T-cell (primary cell): Measurements from ENCODE around the gene COPS7A. TPM values are rescaled to one million over a fixed set of nuclear protein-coding genes. Genes with fewer than 3 reads are reported as not detected.
"Not testable (repeated sequence)": the region's sequence is repeated elsewhere in the genome, so short reads cannot be mapped to it uniquely, and the experiment has no call there.

Experiments
- ATAC-seq, 4 experiments: fragments of 200-7000 bp in 3 of 4; fragments of 150-1000 bp in 1 of 4; cut with Tn5 transposase; replicated peaks in 1 of 4; 1 replicate in 3 of 4; 2 replicates in 1 of 4; pipeline ENCODE4 v1.10.0; 2021; ENCODE audit warnings: moderate library complexity in 3 of 4, mild to moderate bottlenecking in 2 of 4, moderate number of reproducible peaks in 1 of 4
- CTCF ChIA-PET, 2 donors: fragments of 300-600 bp; sonication (Branson Sonifier 250); formaldehyde crosslinking; loops; one replicate each; lab custom pipeline; 2022; ENCODE audit warnings: antibody characterized with exemption in 2 of 2; lab: Charles Lee
- POLR2A ChIA-PET, 2 donors: fragments of 300-600 bp; sonication (Branson Sonifier 250); formaldehyde crosslinking; loops; one replicate each; lab custom pipeline; 2022; ENCODE audit warnings: antibody characterized with exemption in 2 of 2; lab: Charles Lee
- DNase-seq, 35 experiments: peaks; one replicate each; pipeline versions ENCODE4 v3.0.0 to v3.0.0-alpha.2; 2013 to 2023
- H3K27ac ChIP-seq: one replicate; pipeline ENCODE4 v1.5.1; 2013; ENCODE audit warnings: low read length
- H3K27me3 ChIP-seq, 2 experiments: replicated peaks in 1 of 2; 1 replicate in 1 of 2; 2 replicates in 1 of 2; pipeline versions ENCODE4 v1.6.1 to v1.7.0; 2013; ENCODE audit warnings: low read length in 1 of 2, mixed read lengths in 1 of 2; ENCODE audit not compliant: control insufficient read depth in 2 of 2, insufficient read depth in 2 of 2; ENCODE audit errors: extremely low read depth in 1 of 2
- H3K36me3 ChIP-seq, 2 donors: 1 replicate in 1 of 2; 2 replicates in 1 of 2; pipeline versions ENCODE4 v1.6.1 to v1.7.0; 2013; ENCODE audit warnings: low read length in 1 of 2; ENCODE audit not compliant: control insufficient read depth in 2 of 2, insufficient read depth in 1 of 2; ENCODE audit errors: extremely low read depth in 1 of 2
- H3K4me1 ChIP-seq, 2 experiments: 1 replicate in 1 of 2; 2 replicates in 1 of 2; pipeline versions ENCODE4 v1.6.1 to v1.7.0; 2013; ENCODE audit warnings: low read length in 2 of 2, mixed read lengths in 1 of 2; ENCODE audit not compliant: insufficient read depth in 2 of 2, control insufficient read depth in 1 of 2; ENCODE audit errors: extremely low read depth in 1 of 2
- H3K4me3 ChIP-seq, 2 donors: 1 replicate in 1 of 2; 2 replicates in 1 of 2; pipeline versions ENCODE4 v1.5.1 to v1.7.0; 2013; ENCODE audit warnings: mild to moderate bottlenecking in 2 of 2, low read length in 1 of 2, moderate library complexity in 1 of 2; ENCODE audit not compliant: control insufficient read depth in 1 of 2; ENCODE audit errors: extremely low read depth in 1 of 2
- H3K9me3 ChIP-seq: 2 replicates; pipeline ENCODE4 v1.7.0; 2013
- H3K27ac Mint-ChIP-seq, 2 donors: one replicate each; pipeline ENCODE4 v1.8.0; 2020 to 2021; ENCODE audit warnings: mild to moderate bottlenecking in 2 of 2, mixed read lengths in 2 of 2
- H3K27me3 Mint-ChIP-seq, 2 donors: one replicate each; pipeline ENCODE4 v1.8.0; 2021 to 2022; ENCODE audit warnings: mixed read lengths in 2 of 2
- H3K36me3 Mint-ChIP-seq: one replicate; pipeline ENCODE4 v1.8.0; 2021; ENCODE audit warnings: mixed read lengths
- H3K4me1 Mint-ChIP-seq, 3 donors: one replicate each; pipeline ENCODE4 v1.8.0; 2020 to 2022; ENCODE audit warnings: mixed read lengths in 3 of 3, mild to moderate bottlenecking in 1 of 3
- H3K4me3 Mint-ChIP-seq, 3 donors: one replicate each; pipeline ENCODE4 v1.8.0; 2020 to 2022; ENCODE audit warnings: mild to moderate bottlenecking in 3 of 3, mixed read lengths in 3 of 3, moderate library complexity in 3 of 3
- H3K9me3 Mint-ChIP-seq, 3 donors: one replicate each; pipeline ENCODE4 v1.8.0; 2020 to 2022; ENCODE audit warnings: mixed read lengths in 3 of 3
- WGBS: methylation state at CpG from one replicate; pipeline ENCODE4 v1.1.5; 2013; ENCODE audit warnings: missing lambda C conversion rate; ENCODE audit not compliant: insufficient coverage; 5-methylcytosine and 5-hydroxymethylcytosine counted together
- total RNA-seq, 35 experiments: library from RNA in 6 of 35; stranded (reverse) in 6 of 35; fragments of 120-200 nt in 1 of 35; gene quantifications; one replicate each; pipeline versions ENCODE4 v1.2.1 to v1.2.4 and lab custom pipeline; 2013 to 2026

Gene COPS7A
- total RNA-seq, 5 donors from 2014 or later (not counting 1 experiment from before 2014, with no cell fraction given) = 18.5 to 33.1 (median 31.8) TPM

- Mint-ChIP-seq H3K27me3 (peaks cover 12 to 38% of the 10 kb centered on the region in 2 donors), H3K4me1 (peaks cover 7 to 8% (median 7%) of the 10 kb centered on the region in 3 donors), H3K36me3 (no peaks in the 10 kb centered on the region), H3K9me3 (no peaks in the 10 kb centered on the region), H3K4me3 (peak overlapping the region; percentile 60 to 82 (median 61)), H3K27ac (peak overlapping the region; percentile 61 to 79)
- Histone ChIP-seq H3K36me3 (no peaks in the 10 kb centered on the region), H3K27ac (peak overlapping the region; percentile 65), H3K4me3 (peak overlapping the region in 1 of 2 donors; percentile 41), H3K27me3 (peaks cover 3 to 48% of the 10 kb centered on the region in 2 experiments), H3K4me1 (peaks cover 4 to 9% of the 10 kb centered on the region in 2 experiments), H3K9me3 (no peaks in the 10 kb centered on the region)
- ChIA-PET POLR2A (interaction anchor here in 1 of 2 donors (0.6 kb wide), 1 partner anchor 18 kb away, joined by 6 read pairs; no protein-coding TSS in a partner anchor), CTCF (interaction anchor here (0.6 to 1.2 kb wide), 2 partner anchors 58 to 143 kb away, joined by 3 read pairs; partner anchors contain the start of gene USP5 (in 1 of the 2))
- WGBS = 28% methylated on average over 16 of the region's 16 CpGs
- ATAC-seq (peak; percentile 45 to 68 (median 56)), DNase-seq (peak in 15 of 35 experiments; percentile 10 to 70 (median 36))
Observed at GRCh38 chr12:6708960-6709394, 14.9 kb upstream of the COPS7A start.

GRCh38 chr12:6716031-6716873 is 7.6 kb upstream of the COPS7A start:
- H3K27ac ChIP-seq, H3K9me3 Mint-ChIP-seq, CTCF ChIA-PET, ATAC-seq, H3K36me3 ChIP-seq, DNase-seq, H3K4me1 ChIP-seq, H3K4me3 ChIP-seq, H3K9me3 ChIP-seq, H3K27ac Mint-ChIP-seq, POLR2A ChIA-PET, H3K36me3 Mint-ChIP-seq, H3K4me1 Mint-ChIP-seq, H3K4me3 Mint-ChIP-seq: not testable (repeated sequence)
- peaks cover 0 to 13% of the 10 kb centered on the region in 2 donors for H3K27me3 Mint-ChIP-seq
- H3K27me3 ChIP-seq = peaks cover 0 to 16% of the 10 kb centered on the region in 2 experiments
- 92% methylated on average over 4 of the region's 41 CpGs for WGBS

GRCh38 chr12:6716874-6717437 is 6.9 kb upstream of the COPS7A start:
- 48% methylated on average over 3 of the region's 10 CpGs for WGBS
- Mint-ChIP-seq H3K9me3 (no peaks in the 10 kb centered on the region), H3K36me3 (no peaks in the 10 kb centered on the region), H3K4me3 (no peak overlapping the region), H3K4me1 (no peaks in the 10 kb centered on the region), H3K27me3 (peaks cover 0 to 13% of the 10 kb centered on the region in 2 donors), H3K27ac (no peak overlapping the region)
- DNase-seq (no peak), ATAC-seq (no peak)
- CTCF ChIA-PET = no interaction called here
- POLR2A ChIA-PET = no interaction called here
- Histone ChIP-seq H3K4me3 (no peak overlapping the region), H3K27ac (no peak overlapping the region), H3K27me3 (peaks cover 0 to 16% of the 10 kb centered on the region in 2 experiments), H3K9me3 (no peaks in the 10 kb centered on the region), H3K4me1 (no peaks in the 10 kb centered on the region), H3K36me3 (no peaks in the 10 kb centered on the region)

- H3K4me3 ChIP-seq = no peak overlapping the region
- H3K4me3 Mint-ChIP-seq = peak overlapping the region; percentile 19 to 84 (median 84)
Observed at GRCh38 chr12:6722863-6723262, 983 bp upstream of the COPS7A start.

GRCh38 chr12:6724409-6724797 is 557 bp downstream of the COPS7A start:
- Histone ChIP-seq H3K9me3 (no peaks in the 10 kb centered on the region), H3K4me3 (peak overlapping the region; percentile 58 to 65), H3K27me3 (no peaks in the 10 kb centered on the region), H3K36me3 (peaks cover 8 to 21% of the 10 kb centered on the region in 2 donors), H3K4me1 (peaks cover 10 to 16% of the 10 kb centered on the region in 2 experiments), H3K27ac (peak overlapping the region; percentile 83)
- Mint-ChIP-seq H3K27me3 (no peaks in the 10 kb centered on the region), H3K36me3 (peaks cover 15% of the 10 kb centered on the region), H3K4me3 (peak overlapping the region; percentile 84 to 87 (median 84)), H3K4me1 (peaks cover 24 to 30% (median 29%) of the 10 kb centered on the region in 3 donors), H3K9me3 (no peaks in the 10 kb centered on the region), H3K27ac (peak overlapping the region; percentile 91 to 99)
- DNase-seq = peak in 3 of 35 experiments; percentile 11 to 25 (median 20)
- WGBS = 0% methylated on average over 2 of the region's 10 CpGs
- POLR2A ChIA-PET = interaction anchor here (0.6 to 1.5 kb wide), 5 partner anchors 29 to 158 kb away, joined by 3 to 11 read pairs (median 8); partner anchors contain the start of genes ZNF384 (in 2 of the 2) and MLF2 (in 1 of the 2)
- CTCF ChIA-PET = interaction anchor here (0.6 to 2.8 kb wide), 10 partner anchors 18 to 294 kb away, joined by 3 to 30 read pairs (median 6); partner anchors contain the start of genes LPCAT3 (in 1 of the 2), MLF2 (in 1 of the 2), SPSB2 (in 1 of the 2) and ZNF384 (in 1 of the 2)
- peak; percentile 9 to 18 (median 12) for ATAC-seq

More at GRCh38 chr12:6722863-6723262, 983 bp upstream of the COPS7A start:
- POLR2A ChIA-PET = interaction anchor here (0.6 to 0.7 kb wide), 3 partner anchors 31 to 201 kb away, joined by 3 to 17 read pairs (median 4); no protein-coding TSS in a partner anchor
- WGBS = 100% methylated on average over 1 of the region's 3 CpGs
- Histone ChIP-seq H3K4me1 (peaks cover 10 to 16% of the 10 kb centered on the region in 2 experiments), H3K27me3 (no peaks in the 10 kb centered on the region), H3K27ac (no peak overlapping the region), H3K9me3 (no peaks in the 10 kb centered on the region), H3K36me3 (peaks cover 0 to 6% of the 10 kb centered on the region in 2 donors)
- Mint-ChIP-seq H3K27ac (peak overlapping the region; percentile 19 to 91), H3K36me3 (peaks cover 7% of the 10 kb centered on the region), H3K4me1 (peaks cover 24 to 30% (median 29%) of the 10 kb centered on the region in 3 donors), H3K9me3 (no peaks in the 10 kb centered on the region), H3K27me3 (no peaks in the 10 kb centered on the region)
- CTCF ChIA-PET = interaction anchor here (0.6 to 2.8 kb wide), 6 partner anchors 30 to 192 kb away, joined by 3 to 30 read pairs (median 5); partner anchors contain the start of genes ENO2 (in 1 of the 2), MLF2 (in 1 of the 2), PTMS (in 1 of the 2) and ZNF384 (in 1 of the 2)
- ATAC-seq (no peak), DNase-seq (no peak)
